A549 (cell line): ENCODE data around the gene IL22.

Experiments
- CTCF ChIP-seq: fragments of >200 bp; sonication (Bioruptor Twin); formaldehyde crosslinking; IDR thresholded peaks from 3 replicates; pipeline ENCODE4 v1.5.1; 2016
- E2F6 ChIP-seq: IDR thresholded peaks from 2 replicates; pipeline ENCODE4 v1.6.1; 2012; ENCODE audit warnings: low read depth, borderline replicate concordance
- EHMT2 ChIP-seq: fragments of 200-600 bp; sonication (generic); IDR thresholded peaks from 2 replicates; pipeline ENCODE4 v1.6.1; 2016; ENCODE audit warnings: antibody characterized with exemption, low read depth, mild to moderate bottlenecking, moderate library complexity
- ELK1 ChIP-seq: fragments of 150-350 bp; IDR thresholded peaks from 2 replicates; pipeline ENCODE4 v1.6.1; 2014; ENCODE audit warnings: low read depth, mild to moderate bottlenecking, low read length
- EP300 ChIP-seq, 2 experiments: fragments of >200 bp; sonication (Bioruptor Twin); formaldehyde crosslinking; IDR thresholded peaks; 2 replicates in 1 of 2; 3 replicates in 1 of 2; pipeline ENCODE4 v1.6.1; 2016 to 2017
- HOXA7 ChIP-seq: fragments of 250-450 bp; sonication (Bioruptor Pico); IDR thresholded peaks from 2 replicates; pipeline ENCODE4 v1.5.0; 2020; ENCODE audit warnings: mild to moderate bottlenecking, moderate library complexity
- MAX ChIP-seq: IDR thresholded peaks from 2 replicates; pipeline ENCODE4 v1.6.1; 2012
- POLR2A ChIP-seq: IDR thresholded peaks from 2 replicates; pipeline ENCODE4 v1.6.1; 2012; ENCODE audit warnings: mild to moderate bottlenecking, low read length
- RAD21 ChIP-seq, 2 experiments: fragments of >200 bp in 1 of 2; sonication (Bioruptor Twin) in 1 of 2; formaldehyde crosslinking in 1 of 2; IDR thresholded peaks in 1 of 2; conservative IDR thresholded peaks in 1 of 2; 2 replicates in 1 of 2; 3 replicates in 1 of 2; pipeline ENCODE4 v1.6.1; 2012 to 2018; ENCODE audit warnings: inconsistent platforms in 1 of 2
- REST ChIP-seq: fragments of 200-600 bp; sonication (generic); IDR thresholded peaks from 2 replicates; pipeline ENCODE4 v1.6.1; 2016; ENCODE audit warnings: antibody characterized with exemption, mild to moderate bottlenecking, moderate library complexity
- SMC3 ChIP-seq: fragments of >200 bp; sonication (Bioruptor Twin); formaldehyde crosslinking; IDR thresholded peaks from 3 replicates; pipeline ENCODE4 v1.6.1; 2018; ENCODE audit warnings: inconsistent platforms

- no peak for TF ChIP-seq CTCF
- TF ChIP-seq SMC3, result no peak
- no peak for TF ChIP-seq HOXA7 (CRISPR knock-in tag)
- no peak for TF ChIP-seq POLR2A
- no peak for TF ChIP-seq EHMT2
- TF ChIP-seq REST, result no peak
- no peak for TF ChIP-seq RAD21 (conservative IDR thresholded peaks at IDR 0.05 in 1 of 2, IDR thresholded peaks at IDR 0.05 in 1 of 2)
- TF ChIP-seq EP300 (IDR thresholded peaks at IDR 0.05), result no peak
- no peak for TF ChIP-seq E2F6
- no peak for TF ChIP-seq MAX
- TF ChIP-seq ELK1, result no peak
Observed at GRCh38 chr12:68235576-68235975, 17.8 kb downstream of the IL22 start.
